Liver (tissue), 9 donors: ENCODE results near the gene MCF2L2. TPM values are rescaled to one million over a fixed set of nuclear protein-coding genes. Genes with fewer than 3 reads are reported as not detected.

Experiments used
- DNase-seq: peaks from one replicate; pipeline ENCODE4 v3.0.0-alpha.2; 2017; ENCODE audit warnings: low spot score
- H3K27ac ChIP-seq, 2 donors: one replicate each; pipeline ENCODE4 v1.7.0; 2013; ENCODE audit warnings: inconsistent platforms in 2 of 2, low read length in 2 of 2, control low read depth in 1 of 2, low read depth in 1 of 2, mild to moderate bottlenecking in 1 of 2
- H3K27me3 ChIP-seq, 4 donors: one replicate each; pipeline versions ENCODE4 v1.6.1 to v1.7.0; 2013; ENCODE audit warnings: low read length in 3 of 4, inconsistent platforms in 1 of 4, mild to moderate bottlenecking in 1 of 4, moderate library complexity in 1 of 4; ENCODE audit not compliant: control insufficient read depth in 4 of 4, insufficient read depth in 4 of 4
- H3K36me3 ChIP-seq, 4 donors: one replicate each; pipeline versions ENCODE4 v1.6.1 to v1.7.0; 2013; ENCODE audit warnings: low read length in 3 of 4, mild to moderate bottlenecking in 3 of 4, low read depth in 1 of 4, moderate library complexity in 1 of 4; ENCODE audit not compliant: control insufficient read depth in 4 of 4, insufficient read depth in 3 of 4
- H3K4me1 ChIP-seq, 4 donors: one replicate each; pipeline versions ENCODE4 v1.6.1 to v1.7.0; 2013; ENCODE audit warnings: low read length in 3 of 4, mild to moderate bottlenecking in 3 of 4, moderate library complexity in 1 of 4; ENCODE audit not compliant: control insufficient read depth in 4 of 4, insufficient read depth in 4 of 4
- H3K4me3 ChIP-seq, 3 donors: one replicate each; pipeline versions ENCODE4 v1.6.1 to v1.7.0; 2013; ENCODE audit warnings: low read length in 3 of 3, control low read depth in 1 of 3, low read depth in 1 of 3, mild to moderate bottlenecking in 1 of 3
- H3K9ac ChIP-seq, 2 donors: one replicate each; pipeline ENCODE4 v1.7.0; 2013; ENCODE audit warnings: low read length in 2 of 2, mild to moderate bottlenecking in 2 of 2, moderate library complexity in 2 of 2, control low read depth in 1 of 2, low read depth in 1 of 2
- H3K9me3 ChIP-seq, 4 donors: one replicate each; pipeline versions ENCODE4 v1.6.1 to v1.7.0; 2013; ENCODE audit warnings: low read length in 3 of 4; ENCODE audit not compliant: control insufficient read depth in 4 of 4
- FOXA1 ChIP-seq: IDR thresholded peaks from 2 replicates; pipeline ENCODE4 v1.6.1; 2016; ENCODE audit warnings: antibody characterized with exemption
- FOXA2 ChIP-seq: IDR thresholded peaks from 2 replicates; pipeline ENCODE4 v1.6.1; 2016; ENCODE audit warnings: antibody characterized with exemption
- GABPA ChIP-seq, 2 donors: IDR thresholded peaks in 1 of 2; conservative IDR thresholded peaks in 1 of 2; 2 replicates each; pipeline ENCODE4 v1.6.1; 2016; ENCODE audit warnings: antibody characterized with exemption in 2 of 2, mild to moderate bottlenecking in 1 of 2, moderate library complexity in 1 of 2
- HNF4A ChIP-seq, 2 donors: conservative IDR thresholded peaks; 2 replicates each; pipeline ENCODE4 v1.6.1; 2016; ENCODE audit warnings: antibody characterized with exemption in 2 of 2, mild to moderate bottlenecking in 2 of 2
- HNF4G ChIP-seq: IDR thresholded peaks from 2 replicates; pipeline ENCODE4 v1.6.1; 2016; ENCODE audit warnings: antibody characterized with exemption
- NR2F2 ChIP-seq: IDR thresholded peaks from 2 replicates; pipeline ENCODE4 v1.6.1; 2016; ENCODE audit warnings: antibody characterized with exemption
- RAD21 ChIP-seq, 2 donors: IDR thresholded peaks; 2 replicates each; pipeline ENCODE4 v1.6.1; 2016; ENCODE audit warnings: antibody characterized with exemption in 2 of 2, mild to moderate bottlenecking in 2 of 2
- RXRA ChIP-seq, 2 donors: IDR thresholded peaks; 2 replicates each; pipeline ENCODE4 v1.6.1; 2017 to 2018; ENCODE audit warnings: antibody characterized with exemption in 2 of 2, mild to moderate bottlenecking in 1 of 2
- SP1 ChIP-seq: IDR thresholded peaks from 2 replicates; pipeline ENCODE4 v1.6.1; 2018; ENCODE audit warnings: antibody characterized with exemption, mild to moderate bottlenecking
- TAF1 ChIP-seq: conservative IDR thresholded peaks from 2 replicates; pipeline ENCODE4 v1.6.1; 2016; ENCODE audit warnings: antibody characterized with exemption, mild to moderate bottlenecking
- WGBS: extraction: QIAGEN DNeasy Blood & Tissue Kit; methylation state at CpG from one replicate; pipeline ENCODE4 v1.1.7; 2013; 5-methylcytosine and 5-hydroxymethylcytosine counted together
- polyA plus RNA-seq, 2 donors: library from polyadenylated mRNA; stranded (reverse) in 1 of 2; unstranded in 1 of 2; fragments of 200-250 nt in 1 of 2; fragments of >200 nt in 1 of 2; fragmentation: Nextera tagmentation in 1 of 2; extraction: Ambion mirVana in 1 of 2; gene quantifications; one replicate each; pipeline versions ENCODE4 v1.2.1 to v1.2.3, GENCODE V29; 2013 to 2015
- total RNA-seq, 2 donors: library from RNA; depleted of rRNA; stranded (reverse); fragments of >200 nt; gene quantifications; one replicate each; pipeline ENCODE4 v1.2.3, GENCODE V29; 2014
- TF ChIP-seq, protein P1 (sequence below): IDR thresholded peaks from 2 replicates; pipeline ENCODE4 v1.6.1; 2016; ENCODE audit warnings: antibody characterized with exemption, mild to moderate bottlenecking
- TF ChIP-seq, protein P2 (sequence below): fragments of 150-350 bp; IDR thresholded peaks from 2 replicates; pipeline ENCODE4 v1.5.1; 2017; ENCODE audit warnings: improper control_type of control experiment, low read depth, low read length; ENCODE audit not compliant: missing input control
- TF ChIP-seq, protein P3 (sequence below): IDR thresholded peaks from 2 replicates; pipeline ENCODE4 v1.6.1; 2016; ENCODE audit warnings: antibody characterized with exemption
- donor health status: healthy.
- donor health status: healthy.
- donor health status: healthy.
- donor health status: healthy.
- donor health status: healthy.

MCF2L2 gene
- total and polyA plus RNA-seq, 4 donors = 0.02 to 0.47 (median 0.17) TPM; not detected in 1

DNA sequence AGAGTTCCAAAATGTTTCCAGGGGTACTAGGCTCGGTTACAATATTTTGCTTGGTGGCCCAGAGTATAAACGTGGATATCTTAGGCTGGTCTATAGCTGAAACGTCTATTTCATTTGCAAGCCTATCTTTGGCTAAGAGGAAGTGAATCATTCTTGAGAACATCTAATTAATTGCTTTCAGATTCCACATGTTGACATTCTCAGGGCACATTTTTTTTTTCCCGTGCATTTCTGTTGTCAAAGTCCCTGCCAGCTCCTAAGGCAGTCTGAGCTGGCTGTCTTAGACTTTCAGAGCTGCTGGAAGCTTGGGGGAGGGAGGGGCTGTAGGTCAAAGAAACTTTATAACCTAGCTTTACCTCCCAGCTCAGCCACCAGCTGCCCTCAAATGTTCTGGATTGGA is 242.7 kb downstream of the MCF2L2 start (continued):
- TF ChIP-seq, protein P1, sequence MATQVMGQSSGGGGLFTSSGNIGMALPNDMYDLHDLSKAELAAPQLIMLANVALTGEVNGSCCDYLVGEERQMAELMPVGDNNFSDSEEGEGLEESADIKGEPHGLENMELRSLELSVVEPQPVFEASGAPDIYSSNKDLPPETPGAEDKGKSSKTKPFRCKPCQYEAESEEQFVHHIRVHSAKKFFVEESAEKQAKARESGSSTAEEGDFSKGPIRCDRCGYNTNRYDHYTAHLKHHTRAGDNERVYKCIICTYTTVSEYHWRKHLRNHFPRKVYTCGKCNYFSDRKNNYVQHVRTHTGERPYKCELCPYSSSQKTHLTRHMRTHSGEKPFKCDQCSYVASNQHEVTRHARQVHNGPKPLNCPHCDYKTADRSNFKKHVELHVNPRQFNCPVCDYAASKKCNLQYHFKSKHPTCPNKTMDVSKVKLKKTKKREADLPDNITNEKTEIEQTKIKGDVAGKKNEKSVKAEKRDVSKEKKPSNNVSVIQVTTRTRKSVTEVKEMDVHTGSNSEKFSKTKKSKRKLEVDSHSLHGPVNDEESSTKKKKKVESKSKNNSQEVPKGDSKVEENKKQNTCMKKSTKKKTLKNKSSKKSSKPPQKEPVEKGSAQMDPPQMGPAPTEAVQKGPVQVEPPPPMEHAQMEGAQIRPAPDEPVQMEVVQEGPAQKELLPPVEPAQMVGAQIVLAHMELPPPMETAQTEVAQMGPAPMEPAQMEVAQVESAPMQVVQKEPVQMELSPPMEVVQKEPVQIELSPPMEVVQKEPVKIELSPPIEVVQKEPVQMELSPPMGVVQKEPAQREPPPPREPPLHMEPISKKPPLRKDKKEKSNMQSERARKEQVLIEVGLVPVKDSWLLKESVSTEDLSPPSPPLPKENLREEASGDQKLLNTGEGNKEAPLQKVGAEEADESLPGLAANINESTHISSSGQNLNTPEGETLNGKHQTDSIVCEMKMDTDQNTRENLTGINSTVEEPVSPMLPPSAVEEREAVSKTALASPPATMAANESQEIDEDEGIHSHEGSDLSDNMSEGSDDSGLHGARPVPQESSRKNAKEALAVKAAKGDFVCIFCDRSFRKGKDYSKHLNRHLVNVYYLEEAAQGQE = no peak
- TF ChIP-seq NR2F2 (no peak), HNF4A (conservative IDR thresholded peaks at IDR 0.05) (no peak)
- TF ChIP-seq, protein P2, sequence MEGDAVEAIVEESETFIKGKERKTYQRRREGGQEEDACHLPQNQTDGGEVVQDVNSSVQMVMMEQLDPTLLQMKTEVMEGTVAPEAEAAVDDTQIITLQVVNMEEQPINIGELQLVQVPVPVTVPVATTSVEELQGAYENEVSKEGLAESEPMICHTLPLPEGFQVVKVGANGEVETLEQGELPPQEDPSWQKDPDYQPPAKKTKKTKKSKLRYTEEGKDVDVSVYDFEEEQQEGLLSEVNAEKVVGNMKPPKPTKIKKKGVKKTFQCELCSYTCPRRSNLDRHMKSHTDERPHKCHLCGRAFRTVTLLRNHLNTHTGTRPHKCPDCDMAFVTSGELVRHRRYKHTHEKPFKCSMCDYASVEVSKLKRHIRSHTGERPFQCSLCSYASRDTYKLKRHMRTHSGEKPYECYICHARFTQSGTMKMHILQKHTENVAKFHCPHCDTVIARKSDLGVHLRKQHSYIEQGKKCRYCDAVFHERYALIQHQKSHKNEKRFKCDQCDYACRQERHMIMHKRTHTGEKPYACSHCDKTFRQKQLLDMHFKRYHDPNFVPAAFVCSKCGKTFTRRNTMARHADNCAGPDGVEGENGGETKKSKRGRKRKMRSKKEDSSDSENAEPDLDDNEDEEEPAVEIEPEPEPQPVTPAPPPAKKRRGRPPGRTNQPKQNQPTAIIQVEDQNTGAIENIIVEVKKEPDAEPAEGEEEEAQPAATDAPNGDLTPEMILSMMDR = no peak

DNA sequence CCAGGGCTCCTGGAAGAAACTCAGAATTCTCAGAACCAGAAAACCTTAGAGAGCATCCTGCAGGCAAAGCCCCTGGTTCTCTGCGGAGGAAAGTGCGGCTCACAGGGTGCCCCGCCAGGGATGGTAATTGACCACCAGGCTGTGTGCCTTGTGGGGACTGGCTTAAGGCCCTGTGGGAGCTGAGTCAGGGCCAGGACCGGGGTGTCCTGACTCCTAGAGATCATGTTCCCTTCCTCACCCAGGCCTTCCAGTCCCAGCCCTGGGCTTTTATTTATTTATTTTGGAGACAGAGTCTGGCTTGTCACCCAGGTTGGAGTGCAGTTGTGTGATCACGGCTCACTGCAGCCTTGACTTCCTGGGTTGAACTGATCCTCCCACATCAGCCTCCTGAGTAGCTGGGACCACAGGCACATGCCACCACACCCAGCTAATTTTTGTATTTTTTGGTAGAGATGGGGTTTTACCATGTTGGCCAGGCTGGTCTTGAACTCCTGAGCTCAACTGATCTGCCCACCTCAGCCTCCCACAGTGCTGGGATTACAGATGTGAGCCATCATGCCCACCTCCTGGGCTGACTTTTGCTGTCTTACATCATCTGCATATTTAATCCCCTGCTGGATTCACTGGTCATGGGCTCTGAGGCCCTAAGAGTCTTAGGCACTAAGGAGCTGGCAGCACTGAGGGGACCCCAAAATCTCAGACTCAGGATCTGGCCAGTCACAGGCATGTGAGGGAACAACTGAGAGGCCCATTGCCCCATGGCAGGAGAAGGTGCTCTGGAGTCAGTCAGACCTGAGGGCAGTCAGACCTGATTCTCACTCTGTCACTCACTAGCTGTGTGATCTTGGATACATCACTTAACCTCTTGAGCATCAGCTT is 245.4 kb downstream of the MCF2L2 start:
- no peak for DNase-seq
- Histone ChIP-seq H3K36me3 (no peaks in the 10 kb centered on the region), H3K4me3 (no peak overlapping the region), H3K27me3 (peaks cover 0 to 4% (median 1%) of the 10 kb centered on the region in 4 donors), H3K27ac (no peak overlapping the region), H3K9ac (no peak overlapping the region), H3K9me3 (no peaks in the 10 kb centered on the region), H3K4me1 (peaks cover 7 to 11% (median 10%) of the 10 kb centered on the region in 4 donors)
- WGBS = 79% methylated on average over 5 of the region's 5 CpGs
- TF ChIP-seq FOXA1 = no peak
- TF ChIP-seq GABPA (IDR thresholded peaks at IDR 0.05 in 1 of 2, conservative IDR thresholded peaks at IDR 0.05 in 1 of 2) = no peak
- no peak for TF ChIP-seq HNF4G
- TF ChIP-seq RXRA (IDR thresholded peaks at IDR 0.05) = no peak
- TF ChIP-seq HNF4A (conservative IDR thresholded peaks at IDR 0.05) = no peak
- TF ChIP-seq NR2F2 = no peak
- TF ChIP-seq, protein P2 = no peak

DNA sequence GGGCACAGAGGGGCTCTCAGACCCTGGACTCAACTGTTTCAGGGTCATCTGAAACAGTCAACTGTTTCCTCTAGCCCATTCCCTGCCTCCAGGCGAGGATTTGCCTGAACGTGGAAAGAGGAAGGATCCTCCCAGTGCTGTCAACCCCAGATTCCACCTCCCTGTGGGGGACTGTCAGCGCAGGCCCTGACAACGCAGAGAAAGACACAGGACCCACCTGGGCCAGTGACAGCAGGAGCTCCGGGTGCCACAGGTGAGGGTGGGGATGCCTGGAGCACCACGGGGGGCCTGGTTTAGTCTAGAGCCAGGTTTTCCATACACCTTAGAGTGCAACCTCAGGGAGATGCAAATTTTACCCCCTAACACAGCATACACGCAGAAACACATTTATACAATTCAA is 246.3 kb downstream of the MCF2L2 start:
- no peak for DNase-seq
- Histone ChIP-seq H3K27ac (no peak overlapping the region), H3K27me3 (peaks cover 0 to 4% (median 1%) of the 10 kb centered on the region in 4 donors), H3K9ac (no peak overlapping the region), H3K36me3 (no peaks in the 10 kb centered on the region), H3K9me3 (no peaks in the 10 kb centered on the region), H3K4me3 (no peak overlapping the region), H3K4me1 (peaks cover 7 to 11% (median 10%) of the 10 kb centered on the region in 4 donors)
- WGBS = 71% methylated on average over 7 of the region's 7 CpGs
- TF ChIP-seq FOXA1 = no peak
- no peak for TF ChIP-seq SP1
- TF ChIP-seq, protein P2 = no peak
- no peak for TF ChIP-seq GABPA (IDR thresholded peaks at IDR 0.05 in 1 of 2, conservative IDR thresholded peaks at IDR 0.05 in 1 of 2)
- no peak for TF ChIP-seq FOXA2
- TF ChIP-seq TAF1 = no peak
- TF ChIP-seq NR2F2 = no peak
- no peak for TF ChIP-seq RAD21 (IDR thresholded peaks at IDR 0.05)
- TF ChIP-seq, protein P3, sequence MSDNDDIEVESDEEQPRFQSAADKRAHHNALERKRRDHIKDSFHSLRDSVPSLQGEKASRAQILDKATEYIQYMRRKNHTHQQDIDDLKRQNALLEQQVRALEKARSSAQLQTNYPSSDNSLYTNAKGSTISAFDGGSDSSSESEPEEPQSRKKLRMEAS = no peak
- TF ChIP-seq HNF4G = no peak
- TF ChIP-seq, protein P1 = no peak
